GM19043 (cell line): Measurements from ENCODE around the gene CD46.
A peak's percentile ranks its signal among the peaks of the same experiment; 100 is the strongest.
"Not testable (repeated sequence)": the region's sequence is repeated elsewhere in the genome, so short reads cannot be mapped to it uniquely, and the experiment has no call there.

ENCODE experiments used
- ATAC-seq: cut with Tn5 transposase; IDR thresholded peaks from one replicate; pipeline ENCODE4 v1.9.1; 2021; ENCODE audit warnings: low read depth; ENCODE audit not compliant: unreplicated experiment

The CD46 gene

GRCh38 chr1:207751790-207752455 is at the start of gene CD46:
TSS of gene CD46 (plus strand) at chr1:207752054. CDS start at chr1:207752213, 159 bp downstream.
- ATAC-seq, result peak; percentile 91

GRCh38 chr1:207702317-207702716 is 49.5 kb upstream of the CD46 start:
- ATAC-seq, result no peak

GRCh38 chr1:207703712-207704111 is 48.1 kb upstream of the CD46 start:
- no peak for ATAC-seq

- ATAC-seq, result not testable (repeated sequence)
These were observed 43.9 kb upstream of the CD46 start for GRCh38 chr1:207708004-207708403.

GRCh38 chr1:207711285-207711684 is 40.6 kb upstream of the CD46 start:
- ATAC-seq, result no peak

- not testable (repeated sequence) for ATAC-seq
These were observed 39.2 kb upstream of the CD46 start for GRCh38 chr1:207712701-207713100.

GRCh38 chr1:207713529-207713928 is 38.3 kb upstream of the CD46 start:
- ATAC-seq, result no peak

- no peak for ATAC-seq
These were observed 32.6 kb upstream of the CD46 start for GRCh38 chr1:207719234-207719633.

GRCh38 chr1:207728200-207728858 is 23.5 kb upstream of the CD46 start:
- not testable (repeated sequence) for ATAC-seq

GRCh38 chr1:207737503-207738157 is 14.2 kb upstream of the CD46 start:
- not testable (repeated sequence) for ATAC-seq

- not testable (repeated sequence) for ATAC-seq
These were observed 13.6 kb upstream of the CD46 start for GRCh38 chr1:207738158-207738659.

- ATAC-seq, result no peak
These were observed 11.6 kb upstream of the CD46 start for GRCh38 chr1:207740207-207740606.

- no peak for ATAC-seq
These were observed 8.9 kb upstream of the CD46 start for GRCh38 chr1:207742850-207743555.

- no peak for ATAC-seq
These were observed 7.8 kb upstream of the CD46 start for GRCh38 chr1:207744000-207744534.

- no peak for ATAC-seq
These were observed 6.6 kb upstream of the CD46 start for GRCh38 chr1:207745285-207745684.

GRCh38 chr1:207745839-207746767 is 5.8 kb upstream of the CD46 start:
- ATAC-seq, result no peak

GRCh38 chr1:207747627-207748492 is 4.0 kb upstream of the CD46 start:
- ATAC-seq, result no peak

GRCh38 chr1:207748737-207749528 is 2.9 kb upstream of the CD46 start:
- no peak for ATAC-seq
